ENCODE results near the gene PPIG.

DNA sequence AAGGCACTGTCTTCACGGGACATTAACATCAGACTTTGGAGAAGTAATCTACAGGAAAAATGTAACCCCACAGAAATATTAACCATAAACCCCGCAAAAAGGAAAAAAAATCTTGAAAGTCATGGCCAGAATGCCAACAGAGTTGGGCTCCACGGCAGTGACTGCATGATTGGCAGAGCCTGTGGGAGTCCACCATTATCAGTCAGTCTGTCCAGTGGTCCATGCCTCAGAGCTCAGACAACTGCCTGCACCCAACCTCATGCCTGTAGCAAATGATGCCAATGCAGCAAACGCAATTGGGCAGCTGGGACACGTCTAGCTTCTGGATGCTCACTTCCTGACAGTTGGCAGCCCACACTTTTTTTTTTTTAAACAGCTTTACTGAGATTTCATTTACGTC, 5.1 kb upstream of the PPIG start:
- TF ChIP-seq, protein P1, sequence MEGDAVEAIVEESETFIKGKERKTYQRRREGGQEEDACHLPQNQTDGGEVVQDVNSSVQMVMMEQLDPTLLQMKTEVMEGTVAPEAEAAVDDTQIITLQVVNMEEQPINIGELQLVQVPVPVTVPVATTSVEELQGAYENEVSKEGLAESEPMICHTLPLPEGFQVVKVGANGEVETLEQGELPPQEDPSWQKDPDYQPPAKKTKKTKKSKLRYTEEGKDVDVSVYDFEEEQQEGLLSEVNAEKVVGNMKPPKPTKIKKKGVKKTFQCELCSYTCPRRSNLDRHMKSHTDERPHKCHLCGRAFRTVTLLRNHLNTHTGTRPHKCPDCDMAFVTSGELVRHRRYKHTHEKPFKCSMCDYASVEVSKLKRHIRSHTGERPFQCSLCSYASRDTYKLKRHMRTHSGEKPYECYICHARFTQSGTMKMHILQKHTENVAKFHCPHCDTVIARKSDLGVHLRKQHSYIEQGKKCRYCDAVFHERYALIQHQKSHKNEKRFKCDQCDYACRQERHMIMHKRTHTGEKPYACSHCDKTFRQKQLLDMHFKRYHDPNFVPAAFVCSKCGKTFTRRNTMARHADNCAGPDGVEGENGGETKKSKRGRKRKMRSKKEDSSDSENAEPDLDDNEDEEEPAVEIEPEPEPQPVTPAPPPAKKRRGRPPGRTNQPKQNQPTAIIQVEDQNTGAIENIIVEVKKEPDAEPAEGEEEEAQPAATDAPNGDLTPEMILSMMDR (IDR thresholded peaks at IDR 0.05; ENCODE audit: low read depth, low read length), result no peak
- TF ChIP-seq, protein P2, sequence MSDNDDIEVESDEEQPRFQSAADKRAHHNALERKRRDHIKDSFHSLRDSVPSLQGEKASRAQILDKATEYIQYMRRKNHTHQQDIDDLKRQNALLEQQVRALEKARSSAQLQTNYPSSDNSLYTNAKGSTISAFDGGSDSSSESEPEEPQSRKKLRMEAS (IDR thresholded peaks at IDR 0.05; ENCODE audit: low read depth, low read length), result no peak
- no peak for TF ChIP-seq POLR2A (IDR thresholded peaks at IDR 0.05; ENCODE audit: extremely low read depth, insufficient read length)
- TF ChIP-seq MYC (IDR thresholded peaks at IDR 0.05; ENCODE audit: low read depth, low read length), result no peak

Data from NB4 (cell line).